Skin epidermis (tissue), 12 donors: ENCODE measurements around the gene SYDE1.
"Not testable (repeated sequence)": the region's sequence is repeated elsewhere in the genome, so short reads cannot be mapped to it uniquely, and the experiment has no call there.

Experiments used
- H3K27ac ChIP-seq, 21 experiments: fragments of 200-600 bp; sonication (generic) in 11 of 21; one replicate each; pipeline ENCODE4 v1.5.0; 2020; ENCODE audit warnings: mild to moderate bottlenecking in 3 of 21, inconsistent platforms in 2 of 21, moderate library complexity in 2 of 21
- H3K4me3 ChIP-seq, 7 experiments: fragments of 200-600 bp; sonication (generic) in 2 of 7; one replicate each; pipeline ENCODE4 v1.5.0; 2020; ENCODE audit warnings: inconsistent platforms in 2 of 7, mild to moderate bottlenecking in 2 of 7, moderate library complexity in 1 of 7

The SYDE1 gene, protein sequence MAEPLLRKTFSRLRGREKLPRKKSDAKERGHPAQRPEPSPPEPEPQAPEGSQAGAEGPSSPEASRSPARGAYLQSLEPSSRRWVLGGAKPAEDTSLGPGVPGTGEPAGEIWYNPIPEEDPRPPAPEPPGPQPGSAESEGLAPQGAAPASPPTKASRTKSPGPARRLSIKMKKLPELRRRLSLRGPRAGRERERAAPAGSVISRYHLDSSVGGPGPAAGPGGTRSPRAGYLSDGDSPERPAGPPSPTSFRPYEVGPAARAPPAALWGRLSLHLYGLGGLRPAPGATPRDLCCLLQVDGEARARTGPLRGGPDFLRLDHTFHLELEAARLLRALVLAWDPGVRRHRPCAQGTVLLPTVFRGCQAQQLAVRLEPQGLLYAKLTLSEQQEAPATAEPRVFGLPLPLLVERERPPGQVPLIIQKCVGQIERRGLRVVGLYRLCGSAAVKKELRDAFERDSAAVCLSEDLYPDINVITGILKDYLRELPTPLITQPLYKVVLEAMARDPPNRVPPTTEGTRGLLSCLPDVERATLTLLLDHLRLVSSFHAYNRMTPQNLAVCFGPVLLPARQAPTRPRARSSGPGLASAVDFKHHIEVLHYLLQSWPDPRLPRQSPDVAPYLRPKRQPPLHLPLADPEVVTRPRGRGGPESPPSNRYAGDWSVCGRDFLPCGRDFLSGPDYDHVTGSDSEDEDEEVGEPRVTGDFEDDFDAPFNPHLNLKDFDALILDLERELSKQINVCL

DNA sequence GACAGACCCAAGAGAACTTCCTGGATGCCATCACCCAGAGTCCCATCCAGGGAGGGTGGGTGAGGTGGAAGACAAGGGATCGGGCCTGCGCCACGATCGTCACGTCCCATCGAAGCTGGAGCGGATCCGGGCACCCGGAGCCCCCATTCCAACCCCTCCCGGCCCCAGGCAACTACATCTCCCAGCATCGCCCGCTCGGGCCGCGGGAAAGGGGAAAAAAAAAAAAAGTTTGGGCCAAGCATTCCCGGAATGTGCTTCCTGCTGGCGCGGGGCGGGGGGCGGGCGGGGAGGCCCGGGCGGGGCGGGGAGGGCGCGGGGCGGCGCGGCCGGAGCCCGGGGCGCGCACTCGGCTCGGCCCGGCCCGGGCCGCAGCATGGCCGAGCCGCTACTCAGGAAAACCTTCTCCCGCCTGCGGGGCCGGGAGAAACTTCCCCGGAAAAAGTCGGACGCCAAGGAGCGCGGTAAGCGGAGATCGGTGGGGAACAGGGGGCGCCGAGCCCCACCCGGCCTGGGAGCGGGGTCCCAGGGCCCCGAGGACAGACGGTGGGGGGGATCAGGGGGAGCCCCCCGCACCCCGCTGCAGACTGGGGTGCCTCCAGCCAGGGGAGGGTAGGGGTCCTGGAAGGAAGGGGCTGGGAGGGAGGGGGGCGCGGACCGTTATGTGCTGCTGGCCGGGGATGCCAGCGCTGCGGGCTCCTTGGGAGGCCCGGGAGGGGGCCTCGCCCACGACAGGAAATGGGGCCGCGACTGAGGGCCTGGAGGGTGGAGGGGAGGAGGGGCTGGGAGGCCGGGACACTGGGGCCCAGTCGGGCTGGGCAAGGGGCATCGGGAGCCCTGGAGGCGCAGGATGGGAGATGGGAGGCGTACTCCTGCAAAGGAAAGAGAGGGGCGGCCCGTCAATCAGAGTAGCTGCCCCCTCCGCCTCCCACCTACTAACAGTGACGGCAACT lies at the start of gene SYDE1:
TSS of gene SYDE1 (plus strand) at position 341 of the 950 bp plus-strand sequence. CDS start at position 374, 33 bp downstream.
- Histone ChIP-seq H3K27ac (peak within 1 kb of the TSS; percentile 79 to 97 (median 88)), H3K4me3 (peak within 1 kb of the TSS; percentile 52 to 63 (median 57))

DNA sequence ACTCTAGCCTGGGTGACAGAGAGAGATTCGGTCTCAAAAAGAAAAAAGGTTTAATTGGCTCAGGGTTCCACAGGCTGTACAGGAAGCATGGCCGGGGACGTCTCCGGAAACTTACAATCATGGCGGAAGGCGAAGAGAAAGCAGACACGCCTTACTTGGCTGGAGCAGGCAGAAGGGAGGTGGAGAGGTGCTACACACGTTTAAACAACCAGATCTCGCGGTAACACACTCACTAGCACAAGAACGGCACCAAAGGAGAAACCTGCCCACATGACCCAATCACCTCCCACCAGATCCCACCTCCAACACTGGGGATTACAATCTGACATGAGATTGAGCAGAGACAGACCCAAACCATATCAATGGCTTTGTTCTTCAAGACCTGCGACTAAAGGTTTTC lies 45.2 kb upstream of the SYDE1 start:
- Histone ChIP-seq H3K27ac (no peak overlapping the region), H3K4me3 (no peak overlapping the region)

DNA sequence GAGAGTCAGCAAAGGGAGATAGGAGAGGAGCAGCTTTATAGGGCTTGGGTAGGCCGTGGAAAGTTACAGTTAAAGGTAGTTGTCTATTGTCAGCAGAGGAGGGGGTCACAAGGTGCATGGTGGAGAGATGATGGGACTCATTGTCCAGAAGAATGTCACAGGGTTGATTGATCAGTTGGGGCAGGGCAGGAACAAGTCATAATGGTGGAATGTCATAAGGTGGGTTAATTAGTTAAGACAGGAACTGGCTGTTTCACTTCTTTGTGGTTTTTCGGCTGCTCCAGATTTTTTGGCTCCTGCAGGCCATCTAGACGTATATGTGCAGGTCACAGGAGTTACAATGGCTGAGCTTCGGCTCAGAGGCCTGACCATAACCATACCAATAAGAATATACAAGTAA lies 36.8 kb upstream of the SYDE1 start:
- not testable (repeated sequence) for H3K27ac ChIP-seq, H3K4me3 ChIP-seq

DNA sequence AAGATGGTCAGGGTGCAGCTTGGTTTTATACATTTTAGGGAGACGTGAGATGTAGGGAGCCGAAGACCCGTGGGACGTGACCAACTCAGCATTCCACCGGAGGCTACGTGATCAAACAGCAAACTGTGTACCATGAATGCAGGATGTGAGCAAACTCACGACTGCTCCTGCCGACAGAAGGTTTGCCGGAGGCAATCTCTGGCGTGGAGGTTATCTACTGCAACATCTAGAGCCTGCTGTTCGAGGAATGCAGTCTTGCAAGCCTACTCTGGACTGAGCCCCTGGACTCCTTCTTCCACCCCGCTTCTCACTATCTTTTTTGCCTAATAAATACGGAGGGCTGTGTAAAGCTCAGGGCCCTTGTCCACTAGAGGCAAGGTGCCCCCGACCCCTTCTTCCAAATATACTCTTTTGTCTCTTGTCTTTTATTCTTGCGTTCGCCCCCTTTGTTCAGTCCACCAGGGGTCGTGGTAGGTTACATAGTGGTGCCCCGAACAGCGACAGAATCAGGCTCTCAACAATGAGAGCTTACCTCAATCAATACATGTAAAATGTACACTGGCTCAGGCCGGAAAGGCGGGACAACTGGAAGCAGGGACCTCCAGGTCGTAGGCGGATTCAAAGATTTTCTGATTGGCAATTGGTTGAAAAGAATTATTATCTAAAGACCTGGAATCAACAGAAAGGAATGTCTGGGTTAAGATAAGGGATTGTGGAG lies 34.1 kb upstream of the SYDE1 start:
- Histone ChIP-seq H3K27ac (peak overlapping the region in 1 of 21 experiments; percentile 57), H3K4me3 (no peak overlapping the region)

DNA sequence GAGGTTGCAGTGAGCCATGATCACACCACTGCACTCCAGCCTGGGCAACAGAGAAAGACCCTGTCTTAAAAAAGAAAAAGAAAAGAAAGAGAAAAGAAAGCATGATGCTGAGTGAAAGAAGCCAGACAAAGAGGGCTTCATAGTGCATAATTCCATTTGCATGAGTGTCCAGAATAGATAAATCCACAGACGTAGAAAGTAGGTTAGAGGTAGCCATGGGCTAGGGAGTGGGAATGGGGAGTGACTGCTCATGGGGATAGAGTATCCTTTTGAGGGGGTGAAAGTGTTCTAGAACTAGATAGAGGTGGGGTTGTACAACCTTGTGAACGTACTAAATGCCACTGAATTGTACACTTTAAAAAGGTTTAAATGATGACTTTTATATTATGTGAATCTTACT lies 32.8 kb upstream of the SYDE1 start:
- peak overlapping the region in 2 of 21 experiments; percentile 38 to 47 for H3K27ac ChIP-seq
- H3K4me3 ChIP-seq, result no peak overlapping the region

DNA sequence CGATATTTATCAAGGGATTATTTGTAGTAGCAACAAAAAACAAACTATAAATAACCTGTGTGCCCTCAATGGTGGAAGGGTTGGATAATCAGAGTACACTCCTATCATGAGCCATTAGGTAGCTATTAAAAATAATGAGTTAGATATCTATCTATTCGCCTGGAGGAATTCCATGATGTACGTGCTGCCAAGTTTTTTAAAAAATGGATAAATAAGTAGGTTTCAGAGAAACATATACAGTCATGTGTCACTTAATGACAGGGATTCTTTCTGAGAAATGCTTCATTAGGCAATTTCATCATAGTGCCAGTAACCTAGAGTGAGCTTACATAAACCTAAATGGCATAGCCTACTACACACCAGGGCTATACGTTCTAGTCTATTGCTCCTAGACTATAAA lies 31.4 kb upstream of the SYDE1 start:
- Histone ChIP-seq H3K27ac (no peak overlapping the region), H3K4me3 (no peak overlapping the region)

DNA sequence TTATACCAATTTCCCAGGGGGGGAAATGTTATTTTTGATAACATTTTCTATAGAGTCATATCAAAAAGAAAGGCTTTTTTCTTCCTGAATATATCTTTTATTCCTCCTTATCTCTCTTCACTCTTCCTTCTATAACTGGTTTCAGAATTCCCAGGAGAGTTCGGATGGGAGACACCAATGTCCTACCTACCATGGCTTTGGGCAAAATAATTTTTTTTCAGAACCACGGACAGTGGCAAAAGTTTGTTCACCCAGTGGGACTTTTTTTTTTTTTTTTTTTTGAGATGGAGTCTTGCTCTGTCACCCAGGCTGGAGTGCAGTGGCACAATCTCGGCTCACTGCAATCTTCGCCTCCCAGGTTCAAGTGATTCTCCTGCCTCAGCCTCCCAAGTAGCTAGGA lies 27.2 kb upstream of the SYDE1 start:
- not testable (repeated sequence) for H3K4me3 ChIP-seq, H3K27ac ChIP-seq

DNA sequence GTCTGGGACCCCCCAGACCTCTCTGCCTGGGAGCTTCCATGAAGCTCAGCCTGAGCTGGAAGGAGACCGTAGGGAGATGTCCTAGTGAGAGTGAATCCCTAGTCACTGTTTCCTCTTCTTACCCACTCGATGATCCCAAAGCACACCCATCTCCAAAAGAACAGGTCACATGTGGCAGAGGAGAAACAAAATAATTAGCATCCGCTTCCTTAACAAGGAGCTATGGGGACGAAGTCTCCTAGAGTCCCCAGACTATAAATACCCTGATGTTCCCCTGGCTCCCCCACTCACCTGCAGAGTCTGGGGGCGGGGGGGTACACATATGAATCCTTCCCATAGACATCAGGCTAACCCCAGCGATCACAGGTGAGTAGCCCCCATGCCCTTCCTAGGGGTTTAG lies 25.3 kb upstream of the SYDE1 start, which contains the start of gene OR1I1:
TSS of gene OR1I1 (plus strand) at position 301 of the 400 bp plus-strand sequence. CDS start 4,855 bp downstream, outside the sequence.
- H3K27ac ChIP-seq, result no peak within 1 kb of the TSS
- no peak within 1 kb of the TSS for H3K4me3 ChIP-seq

DNA sequence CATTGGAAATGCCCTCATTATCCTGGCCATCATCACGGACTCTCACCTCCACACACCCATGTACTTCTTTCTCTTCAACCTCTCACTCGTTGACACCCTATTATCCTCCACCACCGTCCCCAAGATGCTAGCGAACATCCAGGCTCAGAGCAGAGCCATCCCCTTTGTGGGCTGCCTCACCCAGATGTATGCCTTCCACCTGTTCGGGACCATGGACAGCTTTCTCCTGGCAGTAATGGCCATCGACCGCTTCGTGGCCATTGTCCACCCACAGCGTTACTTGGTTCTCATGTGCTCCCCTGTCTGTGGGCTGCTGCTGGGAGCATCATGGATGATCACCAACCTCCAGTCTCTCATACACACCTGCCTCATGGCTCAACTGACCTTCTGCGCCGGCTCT lies 20.0 kb upstream of the SYDE1 start:
- H3K4me3 ChIP-seq, result no peak overlapping the region
- H3K27ac ChIP-seq, result no peak overlapping the region

DNA sequence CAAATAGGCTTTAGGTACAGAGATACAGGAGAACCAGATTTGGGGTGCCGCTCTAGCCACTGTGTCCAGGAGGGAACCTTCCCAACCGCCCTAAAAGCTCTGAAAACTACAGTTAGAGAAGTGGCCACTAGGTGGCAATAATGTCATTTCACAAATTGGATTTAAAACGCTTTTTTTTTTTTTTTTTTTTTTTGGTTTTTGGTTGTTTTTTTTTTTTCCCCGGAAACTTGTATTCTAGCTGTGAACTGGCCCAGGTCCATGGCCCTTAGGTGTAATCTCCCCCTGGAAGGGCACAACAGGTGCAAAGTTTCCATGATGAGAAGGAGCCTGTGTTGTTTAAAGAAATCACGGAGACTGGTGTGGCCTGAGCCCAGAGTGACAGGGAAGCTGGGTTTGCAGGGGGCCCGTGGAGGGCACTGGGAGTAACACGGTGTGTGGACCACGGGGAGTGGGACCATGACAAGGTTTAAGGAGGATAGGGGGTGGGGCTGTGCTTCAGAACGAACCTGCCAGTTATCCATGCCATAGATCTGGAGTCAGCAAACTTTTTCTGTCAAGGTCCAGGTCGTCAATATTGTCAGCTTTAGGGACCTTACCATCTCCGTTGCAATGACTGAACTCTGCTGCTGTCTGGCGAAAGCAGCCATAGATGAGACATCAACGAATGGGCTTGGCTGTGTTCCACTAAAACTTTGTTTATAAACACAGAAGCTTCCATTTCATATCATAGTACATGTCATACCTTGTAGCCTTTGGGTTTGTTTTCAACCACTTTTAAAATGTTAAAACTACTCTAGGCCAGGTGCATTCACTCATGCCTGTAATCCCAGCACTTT lies 15.1 kb upstream of the SYDE1 start:
- Histone ChIP-seq H3K4me3 (no peak overlapping the region), H3K27ac (no peak overlapping the region)

DNA sequence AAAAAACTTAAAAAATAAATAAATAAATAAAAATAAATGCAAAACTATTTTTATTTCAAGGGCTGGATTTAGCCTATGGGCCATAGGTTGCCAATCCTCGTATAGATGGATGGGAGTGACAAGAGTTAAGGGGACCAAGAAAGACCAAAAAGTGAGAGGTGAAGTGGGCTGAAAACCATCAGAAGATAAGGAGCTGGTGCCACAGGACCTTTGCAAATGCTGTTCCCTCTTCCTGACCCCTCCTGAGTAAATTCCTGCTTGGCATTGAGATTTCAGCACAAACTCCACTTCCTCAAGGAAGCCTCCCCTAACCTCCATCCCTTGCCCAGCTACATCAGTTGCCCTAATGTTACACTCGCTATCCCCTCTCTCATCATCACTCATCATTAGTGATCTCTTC lies 14.2 kb upstream of the SYDE1 start:
- Histone ChIP-seq H3K27ac (no peak overlapping the region), H3K4me3 (no peak overlapping the region)

DNA sequence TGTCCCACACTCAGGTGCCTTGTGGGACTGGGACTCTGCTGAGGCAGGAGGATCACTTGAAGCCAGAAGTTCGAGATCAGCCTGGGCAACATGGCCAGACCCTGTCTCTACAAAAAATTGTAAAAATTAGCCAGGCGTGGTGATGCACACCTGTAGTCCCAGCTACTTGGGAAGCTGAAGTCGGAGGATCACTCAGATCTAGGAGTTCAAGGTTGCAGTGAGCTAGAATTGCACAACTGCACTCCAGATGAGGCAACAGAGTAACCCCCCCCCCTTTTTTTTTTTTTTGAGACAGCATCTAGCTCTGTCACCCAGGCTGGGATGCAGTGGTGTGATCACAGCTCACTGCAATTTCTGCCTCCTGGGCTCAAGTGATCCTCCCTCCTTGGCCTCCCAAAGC lies 11.0 kb upstream of the SYDE1 start:
- H3K4me3 ChIP-seq, result no peak overlapping the region

DNA sequence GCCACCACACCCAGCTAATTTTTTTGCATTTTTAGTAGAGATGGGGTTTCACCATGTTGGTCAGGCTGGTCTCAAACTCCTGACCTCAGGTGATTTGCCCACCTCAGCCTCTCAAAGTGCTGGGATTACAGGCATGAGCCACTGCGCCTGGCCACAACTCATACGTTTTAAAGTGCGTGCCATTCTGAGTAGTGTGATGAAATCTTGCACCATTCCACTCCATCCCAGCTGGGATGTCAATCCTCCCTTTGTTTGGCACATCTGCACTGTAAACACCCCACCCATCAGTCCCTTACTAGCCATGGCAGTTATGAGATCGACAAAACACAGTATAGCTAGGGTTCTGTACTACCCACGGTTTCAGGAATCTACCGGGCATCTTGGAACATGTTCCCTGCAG lies 9.2 kb upstream of the SYDE1 start:
- H3K4me3 ChIP-seq, result not testable (repeated sequence)
- peak overlapping the region in 11 of 21 experiments; percentile 4 to 71 (median 41) for H3K27ac ChIP-seq

More for the DNA sequence above, 11.0 kb upstream of the SYDE1 start:
- H3K27ac ChIP-seq, result no peak overlapping the region

DNA sequence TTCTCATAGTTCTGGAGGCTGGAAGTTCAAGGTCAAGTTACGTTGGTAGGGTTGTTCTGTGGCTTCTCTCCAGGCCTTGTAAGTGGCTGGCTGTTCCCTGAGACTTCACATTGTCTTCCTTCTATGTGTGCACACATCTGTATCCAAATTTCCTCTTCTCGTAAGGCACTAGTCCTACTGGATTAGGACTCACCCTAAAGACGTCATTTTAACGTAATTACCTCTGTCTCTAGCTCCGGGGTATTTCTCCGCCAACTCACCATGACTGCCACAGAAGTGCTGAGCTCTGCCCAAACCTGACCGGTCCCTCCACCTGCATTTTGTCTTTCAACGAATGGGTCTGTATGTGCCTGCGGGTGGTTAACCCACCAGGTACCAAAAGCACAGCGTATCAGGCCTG lies 8.7 kb upstream of the SYDE1 start:
- peak overlapping the region in 10 of 21 experiments; percentile 11 to 71 (median 41) for H3K27ac ChIP-seq

DNA sequence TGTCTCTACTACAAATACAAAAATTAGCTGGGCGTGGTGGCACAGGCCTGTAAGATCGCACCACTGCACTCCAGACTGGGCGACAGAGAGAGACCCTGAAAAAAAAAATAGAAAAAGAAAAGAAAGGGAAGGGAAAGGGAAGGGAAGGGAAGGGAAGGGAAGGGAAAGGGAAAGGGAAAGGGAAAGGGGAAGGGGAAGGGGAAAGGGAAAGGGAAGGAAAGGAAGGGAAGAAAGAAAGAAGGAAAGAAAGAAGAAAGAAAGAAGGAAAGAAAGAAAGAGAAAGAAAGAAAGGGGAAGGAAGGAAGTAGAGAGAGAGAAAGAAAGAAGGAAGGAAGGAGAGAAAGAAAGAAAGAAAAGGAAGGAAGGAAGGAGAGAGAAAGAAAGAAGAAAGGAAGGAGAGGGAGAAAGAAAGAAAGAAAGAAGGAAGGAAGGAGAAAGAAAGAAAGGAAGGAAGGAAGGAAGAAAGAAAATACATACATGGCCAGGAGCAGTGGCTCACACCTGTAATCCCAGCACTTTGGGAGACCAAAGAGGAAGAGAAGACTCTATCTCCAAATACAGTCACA lies 8.1 kb upstream of the SYDE1 start:
- Histone ChIP-seq H3K4me3 (no peak overlapping the region), H3K27ac (no peak overlapping the region)

More for the DNA sequence above, 8.7 kb upstream of the SYDE1 start:
- H3K4me3 ChIP-seq, result no peak overlapping the region

DNA sequence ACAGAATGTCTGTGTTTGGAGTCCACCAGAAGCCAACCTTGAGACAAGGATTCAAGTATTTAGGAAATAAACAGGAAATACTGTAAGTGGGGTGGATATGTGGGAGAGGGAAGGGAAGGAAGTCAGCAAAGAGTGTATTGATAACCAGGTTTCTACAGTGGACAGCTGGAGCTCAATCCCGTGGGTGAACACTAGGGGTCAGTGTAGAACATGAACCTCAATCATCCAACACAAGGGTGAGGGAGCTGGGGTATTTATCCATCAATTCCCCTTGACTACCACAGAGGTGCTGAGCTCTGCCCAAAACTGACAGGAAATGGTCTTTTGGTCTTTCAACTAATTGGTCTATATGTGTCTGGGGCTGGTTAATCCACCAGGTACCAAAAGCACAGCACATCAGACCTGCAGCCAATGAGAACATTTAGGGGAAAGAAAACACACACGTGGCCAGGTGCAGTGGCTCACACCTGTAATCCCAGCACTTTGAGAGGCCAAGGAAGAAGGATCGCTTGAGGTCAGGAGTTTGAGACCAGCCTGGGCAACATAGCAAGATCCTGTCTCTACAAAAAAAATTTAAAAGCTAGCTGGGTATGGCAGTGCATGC lies 5.6 kb upstream of the SYDE1 start:
- Histone ChIP-seq H3K27ac (no peak overlapping the region), H3K4me3 (no peak overlapping the region)

DNA sequence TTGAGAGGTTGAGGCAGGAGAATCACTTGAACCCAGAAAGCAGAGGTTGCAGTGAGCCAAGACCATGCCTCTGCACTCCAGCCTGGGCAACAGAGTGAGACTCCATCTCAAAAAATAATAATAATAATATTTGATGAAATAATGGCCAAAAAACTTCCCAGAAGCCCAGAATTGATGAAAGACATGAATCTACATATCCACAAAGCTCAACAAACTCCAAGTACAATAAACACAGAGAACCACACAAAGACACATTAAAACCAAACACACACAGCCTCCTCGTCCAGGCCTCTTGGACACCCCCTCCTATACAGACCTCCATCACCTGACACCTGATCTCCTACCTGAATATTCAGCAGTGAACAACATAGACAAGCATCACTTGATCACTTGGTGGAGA lies 3.2 kb upstream of the SYDE1 start:
- no peak overlapping the region for H3K4me3 ChIP-seq
- H3K27ac ChIP-seq, result no peak overlapping the region

DNA sequence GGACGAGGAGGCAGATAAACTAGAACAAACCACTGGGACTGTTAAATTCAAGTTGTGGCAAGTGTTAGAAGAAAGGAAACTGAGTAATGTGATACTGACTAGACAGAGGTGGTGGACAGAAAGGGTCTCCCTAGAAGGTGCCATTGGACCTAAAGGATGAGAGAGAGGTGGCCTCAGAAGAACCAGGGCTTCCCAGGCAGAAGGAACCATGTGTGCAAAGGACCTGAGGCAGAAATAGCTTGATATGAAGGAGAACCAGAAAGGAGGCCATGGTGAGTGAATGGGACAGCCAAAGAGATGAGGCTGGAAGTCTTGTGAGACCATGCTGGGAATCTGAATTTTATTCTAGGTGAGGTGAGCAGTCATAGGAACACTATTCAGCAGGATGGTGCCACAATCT lies 2.8 kb upstream of the SYDE1 start:
- Histone ChIP-seq H3K4me3 (no peak overlapping the region), H3K27ac (no peak overlapping the region)
